Measurements from ENCODE around the gene RPS5. TPM values are rescaled to one million over a fixed set of nuclear protein-coding genes. Genes with fewer than 3 reads are reported as not detected.

Gene RPS5
- total and polyA plus RNA-seq, 9 of the 15 experiments (the other 6 are each of a cell fraction or from before 2014, with no cell fraction given) = 1,228 to 3,570 (median 2,484) TPM

DNA sequence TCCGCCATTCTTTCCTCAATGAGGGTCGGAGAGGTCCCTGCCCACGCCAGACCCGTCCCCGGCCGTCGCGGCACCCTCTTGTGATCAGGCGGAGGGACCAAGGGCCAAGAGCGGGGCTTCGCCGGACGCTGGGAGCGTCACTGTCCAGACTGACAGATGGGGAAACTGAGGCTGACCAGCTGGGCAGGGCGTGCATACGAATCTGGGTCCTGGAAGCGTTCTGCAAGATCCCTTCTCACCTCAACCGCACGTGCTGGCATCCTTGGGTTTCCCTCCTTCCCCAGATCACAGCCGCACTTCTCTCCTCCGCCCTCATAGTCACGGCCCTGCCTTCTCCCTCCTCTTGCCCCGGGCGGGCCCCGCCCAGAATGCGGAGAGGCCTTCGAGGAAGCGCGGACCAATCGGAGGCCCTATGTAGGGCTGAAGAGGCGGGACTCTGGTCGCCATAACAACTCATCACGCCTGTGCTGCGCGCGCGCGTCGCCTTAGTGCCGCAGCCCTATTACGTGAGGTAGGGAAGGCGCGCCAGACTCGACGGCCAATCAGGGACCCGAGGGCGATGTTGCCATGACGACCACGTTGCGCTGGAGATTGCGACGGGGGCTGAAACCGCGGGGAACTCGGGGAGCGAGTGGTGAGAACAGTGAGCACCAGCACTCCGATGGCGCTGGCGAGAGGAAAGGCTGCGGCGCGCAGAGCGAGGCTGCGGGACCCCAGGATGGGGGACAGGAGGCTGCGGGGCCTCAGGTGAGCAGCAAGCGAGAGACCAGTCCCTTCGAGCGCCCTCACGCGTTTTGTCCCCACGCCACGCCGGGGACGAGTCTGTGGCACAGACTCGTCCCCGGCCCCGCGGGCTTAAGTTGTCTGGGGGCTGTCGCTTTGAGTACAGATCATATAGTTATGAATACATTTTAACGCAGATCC, 14.1 kb downstream of the RPS5 start (continued):
- TF ChIP-seq, protein P1, sequence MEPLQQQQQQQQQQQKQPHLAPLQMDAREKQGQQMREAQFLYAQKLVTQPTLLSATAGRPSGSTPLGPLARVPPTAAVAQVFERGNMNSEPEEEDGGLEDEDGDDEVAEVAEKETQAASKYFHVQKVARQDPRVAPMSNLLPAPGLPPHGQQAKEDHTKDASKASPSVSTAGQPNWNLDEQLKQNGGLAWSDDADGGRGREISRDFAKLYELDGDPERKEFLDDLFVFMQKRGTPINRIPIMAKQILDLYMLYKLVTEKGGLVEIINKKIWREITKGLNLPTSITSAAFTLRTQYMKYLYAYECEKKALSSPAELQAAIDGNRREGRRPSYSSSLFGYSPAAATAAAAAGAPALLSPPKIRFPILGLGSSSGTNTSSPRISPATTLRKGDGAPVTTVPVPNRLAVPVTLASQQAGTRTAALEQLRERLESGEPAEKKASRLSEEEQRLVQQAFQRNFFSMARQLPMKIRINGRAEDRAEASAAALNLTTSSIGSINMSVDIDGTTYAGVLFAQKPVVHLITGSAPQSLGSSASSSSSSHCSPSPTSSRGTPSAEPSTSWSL (CRISPR knock-in tag; IDR thresholded peaks at IDR 0.05; ENCODE audit: borderline replicate concordance) = no peak
- TF ChIP-seq PHTF2 (CRISPR knock-in tag; IDR thresholded peaks at IDR 0.05) = no peak
- no peak for TF ChIP-seq U2AF2 (optimal IDR thresholded peaks at IDR 0.05; ENCODE audit: low read depth, low read length)
- TF ChIP-seq ZNF143 (CRISPR knock-in tag; IDR thresholded peaks at IDR 0.05) = no peak
- no peak for TF ChIP-seq ZC3H4 (CRISPR knock-in tag; IDR thresholded peaks at IDR 0.05; ENCODE audit: borderline replicate concordance)
- no peak for TF ChIP-seq GTF3C2 (IDR thresholded peaks at IDR 0.05; ENCODE audit: borderline replicate concordance, extremely low read depth, insufficient read length)
- TF ChIP-seq ZFP1 (CRISPR knock-in tag; IDR thresholded peaks at IDR 0.05) = no peak
- TF ChIP-seq CBFB (CRISPR knock-in tag; IDR thresholded peaks at IDR 0.05) = no peak
- TF ChIP-seq TFAM (CRISPR knock-in tag; conservative IDR thresholded peaks at IDR 0.05) = no peak
- TF ChIP-seq, protein P2, sequence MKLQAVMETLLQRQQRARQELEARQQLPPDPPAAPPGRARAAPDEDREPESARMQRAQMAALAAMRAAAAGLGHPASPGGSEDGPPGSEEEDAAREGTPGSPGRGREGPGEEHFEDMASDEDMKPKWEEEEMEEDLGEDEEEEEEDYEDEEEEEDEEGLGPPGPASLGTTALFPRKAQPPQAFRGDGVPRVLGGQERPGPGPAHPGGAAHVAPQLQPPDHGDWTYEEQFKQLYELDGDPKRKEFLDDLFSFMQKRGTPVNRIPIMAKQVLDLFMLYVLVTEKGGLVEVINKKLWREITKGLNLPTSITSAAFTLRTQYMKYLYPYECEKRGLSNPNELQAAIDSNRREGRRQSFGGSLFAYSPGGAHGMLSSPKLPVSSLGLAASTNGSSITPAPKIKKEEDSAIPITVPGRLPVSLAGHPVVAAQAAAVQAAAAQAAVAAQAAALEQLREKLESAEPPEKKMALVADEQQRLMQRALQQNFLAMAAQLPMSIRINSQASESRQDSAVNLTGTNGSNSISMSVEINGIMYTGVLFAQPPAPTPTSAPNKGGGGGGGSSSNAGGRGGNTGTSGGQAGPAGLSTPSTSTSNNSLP (IDR thresholded peaks at IDR 0.05; ENCODE audit: borderline replicate concordance, low read depth, low read length) = no peak
- no peak for TF ChIP-seq ZFPM2 (CRISPR knock-in tag; IDR thresholded peaks at IDR 0.05)
- no peak for TF ChIP-seq MCM3 (IDR thresholded peaks at IDR 0.05)
- no peak for TF ChIP-seq MAFK (IDR thresholded peaks at IDR 0.05; ENCODE audit: low read length)
- no peak for TF ChIP-seq MIER1 (IDR thresholded peaks at IDR 0.05; ENCODE audit: low read depth)
- no peak for TF ChIP-seq SIRT6 (IDR thresholded peaks at IDR 0.05; ENCODE audit: low read depth, low read length)
- TF ChIP-seq KDM2B (CRISPR knock-in tag; IDR thresholded peaks at IDR 0.05) = no peak
- TF ChIP-seq COPS2 (conservative IDR thresholded peaks at IDR 0.05) = no peak
- TF ChIP-seq CHD4 (IDR thresholded peaks at IDR 0.05; ENCODE audit: insufficient read depth, insufficient replicate concordance, low read depth, low read length, poor library complexity, severe bottlenecking) = no peak
- TF ChIP-seq, protein P3, sequence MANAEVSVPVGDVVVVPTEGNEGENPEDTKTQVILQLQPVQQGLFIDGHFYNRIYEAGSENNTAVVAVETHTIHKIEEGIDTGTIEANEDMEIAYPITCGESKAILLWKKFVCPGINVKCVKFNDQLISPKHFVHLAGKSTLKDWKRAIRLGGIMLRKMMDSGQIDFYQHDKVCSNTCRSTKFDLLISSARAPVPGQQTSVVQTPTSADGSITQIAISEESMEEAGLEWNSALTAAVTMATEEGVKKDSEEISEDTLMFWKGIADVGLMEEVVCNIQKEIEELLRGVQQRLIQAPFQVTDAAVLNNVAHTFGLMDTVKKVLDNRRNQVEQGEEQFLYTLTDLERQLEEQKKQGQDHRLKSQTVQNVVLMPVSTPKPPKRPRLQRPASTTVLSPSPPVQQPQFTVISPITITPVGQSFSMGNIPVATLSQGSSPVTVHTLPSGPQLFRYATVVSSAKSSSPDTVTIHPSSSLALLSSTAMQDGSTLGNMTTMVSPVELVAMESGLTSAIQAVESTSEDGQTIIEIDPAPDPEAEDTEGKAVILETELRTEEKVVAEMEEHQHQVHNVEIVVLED (CRISPR knock-in tag; IDR thresholded peaks at IDR 0.05) = peak; percentile 85
- no peak for TF ChIP-seq ZNF282 (CRISPR knock-in tag; IDR thresholded peaks at IDR 0.05)
- TF ChIP-seq SNRNP70 (optimal IDR thresholded peaks at IDR 0.05; ENCODE audit: low read depth, low read length) = no peak
